ENCODE data around the gene PROX2. TPM values are rescaled to one million over a fixed set of nuclear protein-coding genes. Genes with fewer than 3 reads are reported as not detected.

PROX2 gene
- total and polyA plus RNA-seq, 2 donors (not counting 3 experiments of a cell fraction or from before 2014, with no cell fraction given), result 0.01 TPM; not detected in 1

DNA sequence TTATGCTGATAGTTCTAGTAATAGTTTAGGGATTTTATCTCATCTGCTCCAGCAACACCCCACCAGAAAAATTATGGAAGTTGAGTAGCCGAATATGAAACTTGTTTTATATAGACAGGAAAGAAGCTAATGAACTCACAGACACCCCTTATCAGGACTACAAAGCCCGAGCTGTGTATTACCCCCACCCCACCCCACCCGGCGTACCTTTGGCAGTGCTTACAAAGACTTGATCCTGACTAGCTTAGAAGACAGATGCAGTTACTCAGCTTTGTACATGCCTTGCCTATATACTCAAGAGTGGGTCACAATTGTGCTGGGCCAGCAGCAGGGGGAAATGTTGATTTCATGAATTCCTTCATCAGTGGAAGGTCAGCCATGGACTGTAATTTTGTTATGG, 22.4 kb downstream of the PROX2 start:
- Histone ChIP-seq H3K4me2 (ENCODE audit: insufficient read depth, low read length) (no peak overlapping the region), H3K36me3 (ENCODE audit: control insufficient read depth in 2 of 2, extremely low read depth in 1 of 2, insufficient read depth in 2 of 2, low read length in 2 of 2) (no peaks in the 10 kb centered on the region), H3K9me3 (replicated peaks; ENCODE audit: control insufficient read depth, insufficient read depth, low read length) (no peaks in the 10 kb centered on the region), H3K27me3 (ENCODE audit: control insufficient read depth in 2 of 2, insufficient read depth in 2 of 2, low read length in 2 of 2) (no peaks in the 10 kb centered on the region), H3K4me1 (ENCODE audit: control insufficient read depth, extremely low read depth, insufficient read depth, low read length) (no peaks in the 10 kb centered on the region), H3K4me3 (replicated peaks in 1 of 3; ENCODE audit: insufficient read depth in 1 of 3, low read depth in 1 of 3, low read length in 3 of 3) (no peak overlapping the region), H3K27ac (ENCODE audit: insufficient read depth, low read depth, low read length) (no peak overlapping the region), H2AFZ (ENCODE audit: low read depth, low read length) (no peak overlapping the region), H3K9me1 (replicated peaks; ENCODE audit: control insufficient read depth, extremely low read depth, insufficient read depth, low read length) (no peaks in the 10 kb centered on the region), H3K79me2 (ENCODE audit: control insufficient read depth, insufficient read depth, low read length) (no peaks in the 10 kb centered on the region), H3K9ac (replicated peaks; ENCODE audit: extremely low read depth, insufficient read depth, low read length) (no peak overlapping the region), H4K20me1 (replicated peaks; ENCODE audit: control insufficient read depth, extremely low read depth, insufficient read depth, low read length) (no peaks in the 10 kb centered on the region)
- POLR2A ChIA-PET, result no interaction called here
- BruUV-seq (replicated peaks), result no TSS peak
- CTCF ChIA-PET, result interaction anchor here (0.7 to 12.3 kb wide), 6 partner anchors 8 to 245 kb away, joined by 3 to 468 read pairs (median 6); no protein-coding TSS in a partner anchor
- dilution Hi-C loops (cut with MboI; ENCODE audit: extremely low pct_ligation_motif_present, low sequenced_read_pairs), result no loop called here
- intact Hi-C loops (cut with micrococcal nuclease), result no loop called here
- FAIRE-seq, result no peak
- DNase-seq (ENCODE audit: low read depth, low spot score), result no peak
- TF ChIP-seq MAX (IDR thresholded peaks at IDR 0.05; ENCODE audit: insufficient read depth, insufficient read length) (no peak), FOS (IDR thresholded peaks at IDR 0.05; ENCODE audit: borderline replicate concordance, insufficient read depth, low read length) (no peak), POLR2AphosphoS5 (IDR thresholded peaks at IDR 0.05; ENCODE audit: insufficient read depth, low read depth, low read length) (no peak)

GRCh38 chr14:74852922-74853530, 22.9 kb downstream of the PROX2 start:
- Histone ChIP-seq H3K4me3 (replicated peaks in 1 of 3; ENCODE audit: insufficient read depth in 1 of 3, low read depth in 1 of 3, low read length in 3 of 3) (no peak overlapping the region), H3K9me3 (replicated peaks; ENCODE audit: control insufficient read depth, insufficient read depth, low read length) (no peaks in the 10 kb centered on the region), H2AFZ (ENCODE audit: low read depth, low read length) (no peak overlapping the region), H3K27ac (ENCODE audit: insufficient read depth, low read depth, low read length) (no peak overlapping the region), H3K9ac (replicated peaks; ENCODE audit: extremely low read depth, insufficient read depth, low read length) (no peak overlapping the region), H3K4me1 (ENCODE audit: control insufficient read depth, extremely low read depth, insufficient read depth, low read length) (no peaks in the 10 kb centered on the region), H3K36me3 (ENCODE audit: control insufficient read depth in 2 of 2, extremely low read depth in 1 of 2, insufficient read depth in 2 of 2, low read length in 2 of 2) (no peaks in the 10 kb centered on the region), H3K79me2 (ENCODE audit: control insufficient read depth, insufficient read depth, low read length) (no peaks in the 10 kb centered on the region), H3K9me1 (replicated peaks; ENCODE audit: control insufficient read depth, extremely low read depth, insufficient read depth, low read length) (no peaks in the 10 kb centered on the region), H4K20me1 (replicated peaks; ENCODE audit: control insufficient read depth, extremely low read depth, insufficient read depth, low read length) (no peaks in the 10 kb centered on the region), H3K4me2 (ENCODE audit: insufficient read depth, low read length) (no peak overlapping the region), H3K27me3 (ENCODE audit: control insufficient read depth in 2 of 2, insufficient read depth in 2 of 2, low read length in 2 of 2) (no peaks in the 10 kb centered on the region)
- ChIA-PET POLR2A (no interaction called here), CTCF (interaction anchor here (0.8 to 12.3 kb wide), 6 partner anchors 8 to 244 kb away, joined by 4 to 468 read pairs (median 6); no protein-coding TSS in a partner anchor)
- FAIRE-seq, result no peak
- TF ChIP-seq FOS (IDR thresholded peaks at IDR 0.05; ENCODE audit: borderline replicate concordance, insufficient read depth, low read length) (no peak), EZH2 (IDR thresholded peaks at IDR 0.05; ENCODE audit: borderline replicate concordance, low read depth, low read length, severe bottlenecking) (no peak), POLR2A (IDR thresholded peaks at IDR 0.05; ENCODE audit: low read depth, low read length) (no peak), JUN (IDR thresholded peaks at IDR 0.05; ENCODE audit: borderline replicate concordance, insufficient read depth, insufficient read length, low read depth) (no peak), GATA2 (IDR thresholded peaks at IDR 0.05; ENCODE audit: insufficient read depth, insufficient read length, low read depth, low read length) (no peak), MYC (IDR thresholded peaks at IDR 0.05; ENCODE audit: low read depth, low read length) (no peak), POLR2AphosphoS5 (IDR thresholded peaks at IDR 0.05; ENCODE audit: insufficient read depth, low read depth, low read length) (no peak), MAX (IDR thresholded peaks at IDR 0.05; ENCODE audit: insufficient read depth, insufficient read length) (no peak)
- TF ChIP-seq, protein P1, sequence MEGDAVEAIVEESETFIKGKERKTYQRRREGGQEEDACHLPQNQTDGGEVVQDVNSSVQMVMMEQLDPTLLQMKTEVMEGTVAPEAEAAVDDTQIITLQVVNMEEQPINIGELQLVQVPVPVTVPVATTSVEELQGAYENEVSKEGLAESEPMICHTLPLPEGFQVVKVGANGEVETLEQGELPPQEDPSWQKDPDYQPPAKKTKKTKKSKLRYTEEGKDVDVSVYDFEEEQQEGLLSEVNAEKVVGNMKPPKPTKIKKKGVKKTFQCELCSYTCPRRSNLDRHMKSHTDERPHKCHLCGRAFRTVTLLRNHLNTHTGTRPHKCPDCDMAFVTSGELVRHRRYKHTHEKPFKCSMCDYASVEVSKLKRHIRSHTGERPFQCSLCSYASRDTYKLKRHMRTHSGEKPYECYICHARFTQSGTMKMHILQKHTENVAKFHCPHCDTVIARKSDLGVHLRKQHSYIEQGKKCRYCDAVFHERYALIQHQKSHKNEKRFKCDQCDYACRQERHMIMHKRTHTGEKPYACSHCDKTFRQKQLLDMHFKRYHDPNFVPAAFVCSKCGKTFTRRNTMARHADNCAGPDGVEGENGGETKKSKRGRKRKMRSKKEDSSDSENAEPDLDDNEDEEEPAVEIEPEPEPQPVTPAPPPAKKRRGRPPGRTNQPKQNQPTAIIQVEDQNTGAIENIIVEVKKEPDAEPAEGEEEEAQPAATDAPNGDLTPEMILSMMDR (IDR thresholded peaks at IDR 0.05; ENCODE audit: extremely low read depth in 1 of 2, insufficient read depth in 1 of 2, low read depth in 1 of 2, low read length in 2 of 2), result no peak
- BruUV-seq (replicated peaks), result no TSS peak
- intact Hi-C loops (cut with micrococcal nuclease) (no loop called here), dilution Hi-C loops (cut with MboI; ENCODE audit: extremely low pct_ligation_motif_present, low sequenced_read_pairs) (no loop called here)
- no peak for DNase-seq (ENCODE audit: low read depth, low spot score)
